HG02885 (cell line): ENCODE results near the gene CERS5.
"Not testable (repeated sequence)": the region's sequence is repeated elsewhere in the genome, so short reads cannot be mapped to it uniquely, and the experiment has no call there.

ENCODE experiments used
- ATAC-seq: cut with Tn5 transposase; IDR thresholded peaks from one replicate; pipeline ENCODE4 v1.9.1; 2021; ENCODE audit warnings: mild to moderate bottlenecking; ENCODE audit not compliant: unreplicated experiment, poor library complexity

CERS5 gene

GRCh38 chr12:50188241-50188781 is 21.1 kb upstream of the CERS5 start:
- ATAC-seq: no peak

GRCh38 chr12:50187084-50187900 is 20.1 kb upstream of the CERS5 start:
- peak; percentile 72 for ATAC-seq

GRCh38 chr12:50186681-50187080 is 19.5 kb upstream of the CERS5 start:
- ATAC-seq: no peak

GRCh38 chr12:50185970-50186663 is 18.9 kb upstream of the CERS5 start:
- ATAC-seq: no peak

- no peak for ATAC-seq
Measured at GRCh38 chr12:50185301-50185895, 18.2 kb upstream of the CERS5 start.

- no peak for ATAC-seq
Measured at GRCh38 chr12:50184261-50184660, 17.1 kb upstream of the CERS5 start.

GRCh38 chr12:50182461-50182860 is 15.3 kb upstream of the CERS5 start:
- no peak for ATAC-seq

- ATAC-seq: no peak
Measured at GRCh38 chr12:50181691-50182090, 14.5 kb upstream of the CERS5 start.

- no peak for ATAC-seq
Measured at GRCh38 chr12:50175716-50176026, 8.5 kb upstream of the CERS5 start.

GRCh38 chr12:50174971-50175715 is 8.0 kb upstream of the CERS5 start:
- ATAC-seq: no peak

- peak; percentile 36 for ATAC-seq
Measured at GRCh38 chr12:50166799-50167048, 445 bp downstream of the CERS5 start.

GRCh38 chr12:50164963-50165362 is 2.2 kb downstream of the CERS5 start:
- no peak for ATAC-seq

GRCh38 chr12:50162230-50162629 is 4.9 kb downstream of the CERS5 start:
- no peak for ATAC-seq

GRCh38 chr12:50160643-50161042 is 6.5 kb downstream of the CERS5 start:
- no peak for ATAC-seq

- ATAC-seq: no peak
Measured at GRCh38 chr12:50157259-50157658, 9.9 kb downstream of the CERS5 start.

GRCh38 chr12:50156641-50157040 is 10.5 kb downstream of the CERS5 start:
- no peak for ATAC-seq

- ATAC-seq: not testable (repeated sequence)
Measured at GRCh38 chr12:50154947-50155346, 12.2 kb downstream of the CERS5 start.

- no peak for ATAC-seq
Measured at GRCh38 chr12:50151047-50151687, 16.0 kb downstream of the CERS5 start.

- no peak for ATAC-seq
Measured at GRCh38 chr12:50149311-50149710, 17.9 kb downstream of the CERS5 start.

- not testable (repeated sequence) for ATAC-seq
Measured at GRCh38 chr12:50148011-50148410, 19.2 kb downstream of the CERS5 start.
